Pancreas (tissue), 10 donors: ENCODE measurements around the gene MCU. TPM values are rescaled to one million over a fixed set of nuclear protein-coding genes. Genes with fewer than 3 reads are reported as not detected.
"Not testable (repeated sequence)": the region's sequence is repeated elsewhere in the genome, so short reads cannot be mapped to it uniquely, and the experiment has no call there.

Source experiments
- ATAC-seq, 4 donors: fragments of 200-7000 bp; cut with Tn5 transposase; one replicate each; pipeline versions ENCODE4 v1.8.0 to v1.9.1; 2020; ENCODE audit warnings: mild to moderate bottlenecking in 4 of 4, moderate library complexity in 4 of 4
- DNase-seq, 6 donors: peaks; one replicate each; pipeline ENCODE4 v3.0.0-alpha.2; 2020
- FAIRE-seq: peaks from 2 replicates; lab custom pipeline; 2012; peaks lifted over from hg19 to GRCh38; lab: Jason Lieb, UNC
- H3K27ac ChIP-seq, 4 donors: fragments of 200-600 bp; sonication (generic); 1 replicate in 3 of 4; 2 replicates in 1 of 4; pipeline versions ENCODE4 v1.5.0 to v1.8.0; 2020
- H3K27me3 ChIP-seq, 4 donors: fragments of 200-600 bp; one replicate each; pipeline ENCODE4 v1.8.0; 2021
- H3K36me3 ChIP-seq, 3 donors: fragments of 200-600 bp; sonication (generic) in 1 of 3; one replicate each; pipeline versions ENCODE4 v1.5.0 to v1.8.0; 2020 to 2021
- H3K4me1 ChIP-seq, 3 donors: fragments of 200-600 bp; one replicate each; pipeline ENCODE4 v1.8.0; 2021
- H3K4me3 ChIP-seq, 4 donors: fragments of 200-600 bp; sonication (generic) in 2 of 4; one replicate each; pipeline versions ENCODE4 v1.5.0 to v1.8.0; 2020 to 2021
- H3K9me3 ChIP-seq, 4 donors: fragments of 200-600 bp; one replicate each; pipeline ENCODE4 v1.8.0; 2021
- CTCF ChIP-seq, 4 donors: fragments of 200-600 bp; sonication (generic) in 3 of 4; IDR thresholded peaks; one replicate each; pipeline versions ENCODE4 v1.5.0 to v1.8.0; 2021; ENCODE audit warnings: antibody characterized with exemption in 4 of 4
- WGBS, 2 donors: extraction: QIAGEN DNeasy Blood & Tissue Kit; methylation state at CpG; one replicate each; pipeline ENCODE4 v1.1.7; 2013; 5-methylcytosine and 5-hydroxymethylcytosine counted together
- intact Hi-C, 3 donors: fragments of 100-400 bp; cut with DNase I; formaldehyde crosslinking; loops; one replicate each; pipeline versions ENCODE4 v1.11.1 to v1.14.2; 2022
- polyA plus RNA-seq, 2 donors: library from polyadenylated mRNA; stranded (reverse); fragments of 200-250 nt; gene quantifications; one replicate each; pipeline ENCODE4 v1.2.3, GENCODE V29; 2013
- total RNA-seq, 6 donors: library from RNA; stranded (reverse); fragmentation: NEBNext Ultra II Directional in 4 of 6; extraction: Animal tissue kit (Norgen Biotek cat#: 25700) in 4 of 6; gene quantifications; one replicate each; pipeline versions ENCODE4 v1.2.1 to v1.2.4, GENCODE V29; 2021 to 2023
- donor health status: healthy with polysubstance abuse.
- donor health status: DM: no; HTN: no; CAD: no; lungs with moderate emphysema.
- donor health status: DM: no; HTN: no; CAD: no.
- donor health status: control.
- donor health status: control.
- donor health status: Bipolar disorder and iron deficiency.
- donor health status: DM: yes; HTN: yes; CAD: no.
- donor health status: DM: no; HTN: no; CAD: no.
- donor health status: DM: no; HTN: no; CAD: no.
- donor health status: DM: yes; HTN: yes; CAD: no.

The MCU gene
- total RNA-seq = 10 to 100 TPM in 3 of 6 donors, 1 to 10 TPM in 3; 6.3 to 15.5 (median 10.7) TPM
- 1 to 10 TPM; 7.8 to 8.8 TPM for polyA plus RNA-seq

GRCh38 chr10:72691863-72692743 is at the start of gene MCU:
Gene MCU, plus strand, starts transcription at chr10:72692143. Its CDS starts 9 bp downstream, at chr10:72692152.
- DNase-seq (peak; percentile 93 to 98 (median 96)), FAIRE-seq (peak; percentile 85), ATAC-seq (peak; percentile 89 to 95 (median 92))
- peak within 1 kb of the TSS; percentile 79 to 93 (median 88) for H3K27ac ChIP-seq
- H3K36me3 ChIP-seq = no peaks in the 10 kb centered on the region
- TF ChIP-seq CTCF (IDR thresholded peaks at IDR 0.05) = no peak
- H3K4me3 ChIP-seq = peak within 1 kb of the TSS; percentile 48 to 78 (median 56)
- H3K27me3 ChIP-seq = no peaks in the 10 kb centered on the region
- peaks cover 7 to 15% (median 9%) of the 10 kb centered on the region in 3 donors for H3K4me1 ChIP-seq
- intact Hi-C loops = loop anchor here in 1 of 3 donors (10.0 kb wide), 1 partner anchor 143 kb away; no protein-coding TSS in a partner anchor
- 0% methylated on average over 35 to 82 of the region's 83 CpGs for WGBS, 2 donors
- H3K9me3 ChIP-seq = no peaks in the 10 kb centered on the region

GRCh38 chr10:72642318-72642717 is 49.6 kb upstream of the MCU start:
- TF ChIP-seq CTCF (IDR thresholded peaks at IDR 0.05) = no peak
- Histone ChIP-seq H3K36me3 (no peaks in the 10 kb centered on the region), H3K9me3 (no peaks in the 10 kb centered on the region), H3K27ac (no peak overlapping the region), H3K27me3 (no peaks in the 10 kb centered on the region), H3K4me3 (no peak overlapping the region), H3K4me1 (peaks cover 0 to 11% (median 0%) of the 10 kb centered on the region in 3 donors)
- 79 to 84% methylated on average over 5 of the region's 5 CpGs for WGBS, 2 donors
- ATAC-seq (no peak), DNase-seq (no peak), FAIRE-seq (no peak)
- intact Hi-C loops = no loop called here

- Histone ChIP-seq H3K27ac (no peak overlapping the region), H3K27me3 (no peaks in the 10 kb centered on the region), H3K4me3 (no peak overlapping the region), H3K4me1 (no peaks in the 10 kb centered on the region), H3K36me3 (no peaks in the 10 kb centered on the region), H3K9me3 (no peaks in the 10 kb centered on the region)
- intact Hi-C loops = no loop called here
- DNase-seq = no peak
- no peak for TF ChIP-seq CTCF (IDR thresholded peaks at IDR 0.05)
- no peak for FAIRE-seq
- ATAC-seq = no peak
- 36 to 42% methylated on average over 2 of the region's 2 CpGs for WGBS, 2 donors
Measured at GRCh38 chr10:72645263-72645858, 46.6 kb upstream of the MCU start.

GRCh38 chr10:72646971-72647370 is 45.0 kb upstream of the MCU start:
- H3K27ac ChIP-seq, H3K4me1 ChIP-seq, H3K27me3 ChIP-seq, H3K9me3 ChIP-seq, intact Hi-C loops, H3K4me3 ChIP-seq, H3K36me3 ChIP-seq, ATAC-seq, FAIRE-seq, DNase-seq: not testable (repeated sequence)
- WGBS, 2 donors = 79 to 81% methylated on average over 3 of the region's 3 CpGs

GRCh38 chr10:72648301-72648700 is 43.6 kb upstream of the MCU start:
- DNase-seq (no peak), FAIRE-seq (no peak), ATAC-seq (no peak)
- Histone ChIP-seq H3K36me3 (no peaks in the 10 kb centered on the region), H3K9me3 (no peaks in the 10 kb centered on the region), H3K27ac (no peak overlapping the region), H3K4me1 (no peaks in the 10 kb centered on the region), H3K27me3 (no peaks in the 10 kb centered on the region), H3K4me3 (no peak overlapping the region)
- no peak for TF ChIP-seq CTCF (IDR thresholded peaks at IDR 0.05)
- intact Hi-C loops = no loop called here
- 90 to 92% methylated on average over 1 of the region's 1 CpG for WGBS, 2 donors
